AG04450 (cell line): ENCODE data around the gene PACSIN1. TPM values are rescaled to one million over a fixed set of nuclear protein-coding genes. Genes with fewer than 3 reads are reported as not detected.

Source experiments
- CTCF ChIA-PET: fragments of 300-600, 350-600 bp; formaldehyde crosslinking; extraction: SDS; loops from one replicate; lab custom pipeline; 2022; ENCODE audit warnings: antibody characterized with exemption, inconsistent platforms; lab: Charles Lee
- POLR2A ChIA-PET: fragments of 350-600 bp; formaldehyde crosslinking; extraction: SDS; loops from one replicate; lab custom pipeline; 2021; ENCODE audit warnings: antibody characterized with exemption, inconsistent platforms; lab: Yijun Ruan, JAX
- DNase-seq: peaks from one replicate; pipeline ENCODE4 v3.0.0-alpha.2; 2011; ENCODE audit warnings: low read depth, low spot score
- H3K27ac ChIP-seq: one replicate; pipeline ENCODE4 v1.5.1; 2012; ENCODE audit warnings: low read depth, low read length, control low read depth
- H3K27me3 ChIP-seq: one replicate; pipeline ENCODE4 v1.6.0; 2012; ENCODE audit warnings: low read length; ENCODE audit not compliant: control insufficient read depth, insufficient read depth
- H3K4me3 ChIP-seq: 2 replicates; pipeline ENCODE4 v1.5.1; 2011; ENCODE audit warnings: mild to moderate bottlenecking, low read depth, low read length, control low read depth
- H3K9me3 ChIP-seq: 2 replicates; pipeline ENCODE4 v1.5.1; 2012; ENCODE audit warnings: low read length; ENCODE audit not compliant: control insufficient read depth, insufficient read depth
- polyA plus RNA-seq: library from polyadenylated mRNA; depleted of rRNA; stranded (reverse); fragments of >200 nt; gene quantifications from 2 replicates; pipeline ENCODE4 v1.2.3, GENCODE V29; 2011
- TF ChIP-seq, protein P1 (sequence below): IDR thresholded peaks from 2 replicates; pipeline ENCODE4 v1.5.1; 2011; ENCODE audit warnings: low read depth, low read length, control low read depth, inconsistent platforms

The PACSIN1 gene
- polyA plus RNA-seq, 1 experiment = not detected

GRCh38 chr6:34532230-34532629 is 66.4 kb downstream of the PACSIN1 start:
- Histone ChIP-seq H3K4me3 (peak overlapping the region; percentile 45), H3K9me3 (no peaks in the 10 kb centered on the region; the same call in 1 of the 2 replicates), H3K27ac (no peak overlapping the region), H3K27me3 (peaks cover 12% of the 10 kb centered on the region)
- TF ChIP-seq, protein P1, sequence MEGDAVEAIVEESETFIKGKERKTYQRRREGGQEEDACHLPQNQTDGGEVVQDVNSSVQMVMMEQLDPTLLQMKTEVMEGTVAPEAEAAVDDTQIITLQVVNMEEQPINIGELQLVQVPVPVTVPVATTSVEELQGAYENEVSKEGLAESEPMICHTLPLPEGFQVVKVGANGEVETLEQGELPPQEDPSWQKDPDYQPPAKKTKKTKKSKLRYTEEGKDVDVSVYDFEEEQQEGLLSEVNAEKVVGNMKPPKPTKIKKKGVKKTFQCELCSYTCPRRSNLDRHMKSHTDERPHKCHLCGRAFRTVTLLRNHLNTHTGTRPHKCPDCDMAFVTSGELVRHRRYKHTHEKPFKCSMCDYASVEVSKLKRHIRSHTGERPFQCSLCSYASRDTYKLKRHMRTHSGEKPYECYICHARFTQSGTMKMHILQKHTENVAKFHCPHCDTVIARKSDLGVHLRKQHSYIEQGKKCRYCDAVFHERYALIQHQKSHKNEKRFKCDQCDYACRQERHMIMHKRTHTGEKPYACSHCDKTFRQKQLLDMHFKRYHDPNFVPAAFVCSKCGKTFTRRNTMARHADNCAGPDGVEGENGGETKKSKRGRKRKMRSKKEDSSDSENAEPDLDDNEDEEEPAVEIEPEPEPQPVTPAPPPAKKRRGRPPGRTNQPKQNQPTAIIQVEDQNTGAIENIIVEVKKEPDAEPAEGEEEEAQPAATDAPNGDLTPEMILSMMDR = no peak
- ChIA-PET POLR2A (interaction anchor here (0.6 to 1.4 kb wide), 2 partner anchors 106 to 163 kb away, joined by 4 to 5 read pairs; partner anchors contain the start of gene RPS10), CTCF (no interaction called here)
- DNase-seq = no peak

DNA sequence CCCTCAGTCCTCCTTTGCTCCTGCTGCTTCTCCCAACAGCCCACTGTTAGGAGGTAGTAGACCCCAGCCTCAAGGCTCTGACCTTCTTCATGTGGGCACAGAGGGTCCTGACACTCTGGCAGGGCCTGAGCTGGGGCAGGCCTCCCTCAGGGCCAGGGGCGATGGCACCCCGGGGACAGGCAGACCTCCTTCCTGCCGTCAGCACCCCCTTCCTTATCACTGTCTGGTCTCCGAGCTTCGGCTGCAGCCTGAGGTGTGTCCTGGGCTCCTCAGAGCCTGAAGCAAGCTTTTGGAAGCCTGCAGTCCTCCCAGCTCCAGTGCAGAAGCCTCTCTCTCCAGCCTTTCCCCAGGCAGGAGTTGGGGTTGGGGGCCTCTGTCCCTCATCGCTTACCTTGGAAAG is 68.3 kb downstream of the PACSIN1 start:
- H3K27me3 ChIP-seq = peaks cover 12% of the 10 kb centered on the region
- no peak overlapping the region for H3K4me3 ChIP-seq
- TF ChIP-seq, protein P1 = no peak
- no peak for DNase-seq
- ChIA-PET CTCF (no interaction called here), POLR2A (interaction anchor here (0.5 kb wide), 1 partner anchor 37 kb away, joined by 5 read pairs; no protein-coding TSS in a partner anchor)
- no peaks in the 10 kb centered on the region; the same call in 1 of the 2 replicates for H3K9me3 ChIP-seq
- H3K27ac ChIP-seq = no peak overlapping the region

DNA sequence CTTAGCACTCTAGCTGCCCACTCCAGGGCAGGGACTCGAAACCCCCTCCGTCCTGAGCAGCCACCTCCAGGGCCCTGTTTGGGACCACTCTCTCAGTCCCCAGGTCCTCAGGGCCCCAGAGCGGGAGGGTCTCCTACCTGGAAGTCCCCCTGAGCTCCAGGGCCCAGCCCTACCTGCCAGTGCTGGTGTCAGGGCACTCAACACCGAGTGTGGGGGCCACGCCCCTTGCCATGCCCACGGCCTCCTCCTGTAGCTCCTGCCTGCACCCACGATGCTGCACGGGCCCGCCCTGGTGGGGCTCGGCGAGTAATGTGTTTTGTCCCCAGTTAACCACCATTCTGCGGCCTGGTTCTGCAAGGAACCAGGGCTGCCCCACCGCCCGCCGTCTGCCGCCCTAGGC is 68.8 kb downstream of the PACSIN1 start:
- TF ChIP-seq, protein P1 = no peak
- H3K27me3 ChIP-seq = peaks cover 12% of the 10 kb centered on the region
- DNase-seq = no peak
- CTCF ChIA-PET = no interaction called here
- H3K27ac ChIP-seq = no peak overlapping the region
- POLR2A ChIA-PET = interaction anchor here (0.5 to 0.6 kb wide), 2 partner anchors 37 to 56 kb away, joined by 5 read pairs; no protein-coding TSS in a partner anchor
- no peak overlapping the region for H3K4me3 ChIP-seq
- no peaks in the 10 kb centered on the region; the same call in 1 of the 2 replicates for H3K9me3 ChIP-seq

DNA sequence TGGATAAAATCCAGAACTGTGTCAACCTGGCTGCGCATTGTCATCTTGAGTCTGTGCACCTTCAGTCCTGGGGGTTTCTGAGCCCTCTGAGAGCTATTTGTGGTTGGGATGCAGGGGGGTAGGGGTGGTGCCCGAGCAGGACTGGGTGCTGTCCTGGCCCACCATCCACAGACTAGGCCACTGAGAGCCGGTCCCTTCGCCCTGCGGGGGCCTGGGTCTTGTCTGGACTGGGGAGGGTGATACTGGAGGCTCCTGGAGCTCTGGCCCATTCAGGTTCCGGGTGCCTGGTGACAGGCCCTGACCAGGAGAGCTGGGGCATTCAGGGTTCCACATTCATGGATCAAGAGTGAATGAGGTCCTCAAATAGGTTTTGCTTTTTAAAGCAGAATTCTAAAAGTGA is 69.3 kb downstream of the PACSIN1 start:
- H3K27me3 ChIP-seq = peaks cover 11% of the 10 kb centered on the region
- ChIA-PET CTCF (no interaction called here), POLR2A (interaction anchor here (0.6 kb wide), 1 partner anchor 57 kb away, joined by 5 read pairs; no protein-coding TSS in a partner anchor)
- TF ChIP-seq, protein P1 = no peak
- no peak overlapping the region for H3K27ac ChIP-seq
- H3K4me3 ChIP-seq = no peak overlapping the region
- no peaks in the 10 kb centered on the region; the same call in 1 of the 2 replicates for H3K9me3 ChIP-seq
- DNase-seq = no peak

DNA sequence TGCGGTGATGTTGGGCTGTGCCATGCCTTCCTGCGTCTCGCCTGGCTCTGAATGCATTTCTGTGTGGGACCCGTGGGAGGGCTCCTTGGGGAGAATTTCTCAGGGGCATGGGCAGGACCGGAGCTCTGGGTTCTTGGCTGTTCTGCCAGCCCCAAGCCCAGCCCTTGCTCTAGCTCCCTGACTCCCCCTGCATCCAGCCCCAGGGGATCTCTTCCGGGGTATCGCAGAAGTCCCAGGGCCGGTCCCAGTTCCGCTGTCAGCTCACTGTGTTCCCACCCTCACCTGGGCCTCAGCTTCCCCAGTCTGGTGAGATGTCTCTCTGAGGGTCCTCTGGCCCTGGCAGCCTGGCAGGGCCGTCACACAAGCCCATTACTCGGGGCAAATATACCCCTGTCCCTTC is 69.8 kb downstream of the PACSIN1 start:
- Histone ChIP-seq H3K27ac (no peak overlapping the region), H3K4me3 (no peak overlapping the region), H3K27me3 (peaks cover 8% of the 10 kb centered on the region), H3K9me3 (no peaks in the 10 kb centered on the region; the same call in 1 of the 2 replicates)
- CTCF ChIA-PET = no interaction called here
- TF ChIP-seq, protein P1 = no peak
- DNase-seq = no peak
- POLR2A ChIA-PET = no interaction called here
